WTC11 (cell line): ENCODE results near the gene SLC12A6. TPM values are rescaled to one million over a fixed set of nuclear protein-coding genes. Genes with fewer than 3 reads are reported as not detected.
"Not testable (repeated sequence)": the region's sequence is repeated elsewhere in the genome, so short reads cannot be mapped to it uniquely, and the experiment has no call there.

Experiments
- ATAC-seq: fragments of 200-7000 bp; cut with Tn5 transposase; 2 replicates; pipeline ENCODE4 v1.10.0; 2021; ENCODE audit warnings: mild to moderate bottlenecking, moderate library complexity
- CTCF ChIA-PET: fragments of 300-600 bp; sonication (Branson Sonifier 250); formaldehyde crosslinking; loops from one replicate; lab custom pipeline; 2021; ENCODE audit warnings: antibody characterized with exemption; lab: Charles Lee
- POLR2A ChIA-PET: fragments of 350-600 bp; sonication (Branson Sonifier 250); formaldehyde crosslinking; loops from one replicate; lab custom pipeline; 2021; ENCODE audit warnings: antibody characterized with exemption; lab: Charles Lee
- DNase-seq: peaks from one replicate; pipeline ENCODE4 v3.0.0; 2021; ENCODE audit warnings: low spot score
- H3K27ac Mint-ChIP-seq: 2 replicates; pipeline ENCODE4 v1.8.0; 2021; ENCODE audit warnings: mixed read lengths
- H3K27me3 Mint-ChIP-seq: 2 replicates; pipeline ENCODE4 v1.8.0; 2021; ENCODE audit warnings: low read depth, mild to moderate bottlenecking, moderate library complexity, mixed read lengths
- H3K36me3 Mint-ChIP-seq: 2 replicates; pipeline ENCODE4 v1.8.0; 2021; ENCODE audit warnings: mixed read lengths
- H3K4me1 Mint-ChIP-seq: 2 replicates; pipeline ENCODE4 v1.8.0; 2022; ENCODE audit warnings: mixed read lengths
- H3K4me3 Mint-ChIP-seq: 2 replicates; pipeline ENCODE4 v1.8.0; 2021; ENCODE audit warnings: mild to moderate bottlenecking, moderate library complexity, mixed read lengths
- H3K9me3 Mint-ChIP-seq: 2 replicates; pipeline ENCODE4 v1.8.0; 2021; ENCODE audit warnings: mixed read lengths
- AFF4 ChIP-seq: sonication (generic); formaldehyde crosslinking; IDR thresholded peaks from 2 replicates; pipeline ENCODE4 v1.8.1; 2023; ENCODE audit warnings: mild to moderate bottlenecking, missing genetic modification reagents, borderline replicate concordance
- ATF2 ChIP-seq: sonication (generic); formaldehyde crosslinking; IDR thresholded peaks from 2 replicates; pipeline ENCODE4 v1.8.1; 2022; ENCODE audit warnings: low read depth, missing genetic modification reagents, borderline replicate concordance
- GRHL2 ChIP-seq: fragments of 250-450 bp; sonication (Bioruptor Pico); IDR thresholded peaks from 2 replicates; pipeline ENCODE4 v1.8.0; 2022; ENCODE audit warnings: mild to moderate bottlenecking, moderate library complexity; ENCODE audit not compliant: insufficient replicate concordance, severe bottlenecking
- KAT7 ChIP-seq: sonication (generic); formaldehyde crosslinking; IDR thresholded peaks from 2 replicates; pipeline ENCODE4 v1.8.1; 2023; ENCODE audit warnings: missing genetic modification reagents, mild to moderate bottlenecking, borderline replicate concordance
- NR1H2 ChIP-seq: sonication (generic); formaldehyde crosslinking; IDR thresholded peaks from 2 replicates; pipeline ENCODE4 v1.9.0; 2021; ENCODE audit warnings: mild to moderate bottlenecking, moderate library complexity, missing genetic modification reagents
- NR2C2 ChIP-seq: sonication (generic); formaldehyde crosslinking; IDR thresholded peaks from 2 replicates; pipeline ENCODE4 v1.8.0; 2022; ENCODE audit warnings: mild to moderate bottlenecking, missing genetic modification reagents
- NR3C1 ChIP-seq: sonication (generic); formaldehyde crosslinking; conservative IDR thresholded peaks from 2 replicates; pipeline ENCODE4 v1.8.1; 2023; ENCODE audit warnings: low read depth, mild to moderate bottlenecking, missing genetic modification reagents
- RORB ChIP-seq: fragments of 250-450 bp; sonication (Bioruptor Pico); IDR thresholded peaks from 2 replicates; pipeline ENCODE4 v1.9.0; 2021; ENCODE audit warnings: mild to moderate bottlenecking
- SOX15 ChIP-seq: fragments of 250-450 bp; sonication (Bioruptor Pico); IDR thresholded peaks from 2 replicates; pipeline ENCODE4 v1.9.0; 2021; ENCODE audit warnings: mild to moderate bottlenecking
- ZNF121 ChIP-seq: sonication (generic); formaldehyde crosslinking; IDR thresholded peaks from 2 replicates; pipeline ENCODE4 v1.8.0; 2023; ENCODE audit warnings: missing genetic modification reagents
- ZNF138 ChIP-seq: sonication (generic); formaldehyde crosslinking; conservative IDR thresholded peaks from 2 replicates; pipeline ENCODE4 v1.8.1; 2022; ENCODE audit warnings: mild to moderate bottlenecking, moderate library complexity, missing genetic modification reagents
- ZNF263 ChIP-seq: sonication (generic); formaldehyde crosslinking; IDR thresholded peaks from 2 replicates; pipeline ENCODE4 v1.8.1; 2022; ENCODE audit warnings: low read depth, mild to moderate bottlenecking, moderate library complexity, missing genetic modification reagents
- ZNF423 ChIP-seq: fragments of 250-450 bp; sonication (Bioruptor Pico); IDR thresholded peaks from 2 replicates; pipeline ENCODE4 v2.1.2; 2022; ENCODE audit warnings: mild to moderate bottlenecking, moderate library complexity
- total RNA-seq: library from RNA; stranded (reverse); gene quantifications from 3 replicates; pipeline ENCODE4 v1.2.3, GENCODE V29; 2021
- TF ChIP-seq, protein P1 (sequence below): fragments of 250-450 bp; sonication (Bioruptor Pico); IDR thresholded peaks from 2 replicates; pipeline ENCODE4 v2.1.2; 2022; ENCODE audit warnings: mild to moderate bottlenecking, moderate library complexity
- TF ChIP-seq, protein P2 (sequence below): sonication (generic); formaldehyde crosslinking; IDR thresholded peaks from 2 replicates; pipeline ENCODE4 v1.8.1; 2022; ENCODE audit warnings: mild to moderate bottlenecking, missing genetic modification reagents, moderate library complexity, borderline replicate concordance
- TF ChIP-seq, protein P3 (sequence below): sonication (generic); formaldehyde crosslinking; IDR thresholded peaks from 2 replicates; pipeline ENCODE4 v1.8.0; 2022; ENCODE audit warnings: mild to moderate bottlenecking, missing genetic modification reagents

The SLC12A6 gene
- total RNA-seq, 1 experiment from 2014 or later, result 16.2 TPM

GRCh38 chr15:34193272-34193671 lies 144.3 kb downstream of the SLC12A6 start:
- H3K36me3 Mint-ChIP-seq, H3K4me1 Mint-ChIP-seq, H3K27ac Mint-ChIP-seq, H3K4me3 Mint-ChIP-seq, H3K9me3 Mint-ChIP-seq, H3K27me3 Mint-ChIP-seq: not testable (repeated sequence)
- ATAC-seq (peak; percentile 58; the same call in 1 of the 2 replicates), DNase-seq (peak; percentile 39)
- CTCF ChIA-PET, result interaction anchor here (0.6 to 1.8 kb wide), 9 partner anchors 9 to 163 kb away, joined by 3 to 18 read pairs (median 4); partner anchors contain the start of gene KATNBL1
- POLR2A ChIA-PET, result interaction anchor here (1.3 kb wide), 1 partner anchor 17 kb away, joined by 3 read pairs; the partner anchor contains the start of gene KATNBL1

DNA sequence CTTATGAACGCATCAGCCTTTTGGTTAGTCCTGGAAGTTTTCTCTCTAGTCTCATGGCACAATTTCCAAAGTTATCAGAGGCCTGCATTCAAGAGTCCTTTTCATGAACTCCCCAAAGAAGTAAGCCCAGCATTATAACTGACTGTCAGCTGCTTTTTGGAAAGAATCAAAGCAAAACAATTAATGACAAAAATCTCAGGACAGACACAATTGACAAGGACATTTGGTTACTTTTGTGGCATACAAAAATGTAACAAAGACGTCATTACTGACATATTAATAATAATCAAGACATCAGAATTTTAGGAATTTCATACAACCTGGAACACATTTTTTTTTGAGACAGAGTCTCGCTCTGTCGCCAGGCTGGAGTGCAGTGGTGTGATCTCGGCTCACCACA lies 148.9 kb downstream of the SLC12A6 start:
- H3K4me1 Mint-ChIP-seq, result no peaks in the 10 kb centered on the region
- ATAC-seq (no peak), DNase-seq (no peak)
- no peak for TF ChIP-seq ZNF263 (CRISPR knock-in tag)
- no peak for TF ChIP-seq NR3C1 (CRISPR knock-in tag)
- TF ChIP-seq ZNF138 (CRISPR knock-in tag), result no peak
- TF ChIP-seq AFF4 (CRISPR knock-in tag), result no peak
- TF ChIP-seq, protein P1, sequence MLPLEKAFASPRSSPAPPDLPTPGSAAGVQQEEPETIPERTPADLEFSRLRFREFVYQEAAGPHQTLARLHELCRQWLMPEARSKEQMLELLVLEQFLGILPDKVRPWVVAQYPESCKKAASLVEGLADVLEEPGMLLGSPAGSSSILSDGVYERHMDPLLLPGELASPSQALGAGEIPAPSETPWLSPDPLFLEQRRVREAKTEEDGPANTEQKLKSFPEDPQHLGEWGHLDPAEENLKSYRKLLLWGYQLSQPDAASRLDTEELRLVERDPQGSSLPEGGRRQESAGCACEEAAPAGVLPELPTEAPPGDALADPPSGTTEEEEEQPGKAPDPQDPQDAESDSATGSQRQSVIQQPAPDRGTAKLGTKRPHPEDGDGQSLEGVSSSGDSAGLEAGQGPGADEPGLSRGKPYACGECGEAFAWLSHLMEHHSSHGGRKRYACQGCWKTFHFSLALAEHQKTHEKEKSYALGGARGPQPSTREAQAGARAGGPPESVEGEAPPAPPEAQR, result no peak
- TF ChIP-seq, protein P2, sequence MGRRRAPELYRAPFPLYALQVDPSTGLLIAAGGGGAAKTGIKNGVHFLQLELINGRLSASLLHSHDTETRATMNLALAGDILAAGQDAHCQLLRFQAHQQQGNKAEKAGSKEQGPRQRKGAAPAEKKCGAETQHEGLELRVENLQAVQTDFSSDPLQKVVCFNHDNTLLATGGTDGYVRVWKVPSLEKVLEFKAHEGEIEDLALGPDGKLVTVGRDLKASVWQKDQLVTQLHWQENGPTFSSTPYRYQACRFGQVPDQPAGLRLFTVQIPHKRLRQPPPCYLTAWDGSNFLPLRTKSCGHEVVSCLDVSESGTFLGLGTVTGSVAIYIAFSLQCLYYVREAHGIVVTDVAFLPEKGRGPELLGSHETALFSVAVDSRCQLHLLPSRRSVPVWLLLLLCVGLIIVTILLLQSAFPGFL (CRISPR knock-in tag), result no peak
- no peak for TF ChIP-seq RORB (CRISPR knock-in tag)
- TF ChIP-seq GRHL2 (CRISPR knock-in tag), result no peak
- no peak for TF ChIP-seq ATF2
- TF ChIP-seq, protein P3, sequence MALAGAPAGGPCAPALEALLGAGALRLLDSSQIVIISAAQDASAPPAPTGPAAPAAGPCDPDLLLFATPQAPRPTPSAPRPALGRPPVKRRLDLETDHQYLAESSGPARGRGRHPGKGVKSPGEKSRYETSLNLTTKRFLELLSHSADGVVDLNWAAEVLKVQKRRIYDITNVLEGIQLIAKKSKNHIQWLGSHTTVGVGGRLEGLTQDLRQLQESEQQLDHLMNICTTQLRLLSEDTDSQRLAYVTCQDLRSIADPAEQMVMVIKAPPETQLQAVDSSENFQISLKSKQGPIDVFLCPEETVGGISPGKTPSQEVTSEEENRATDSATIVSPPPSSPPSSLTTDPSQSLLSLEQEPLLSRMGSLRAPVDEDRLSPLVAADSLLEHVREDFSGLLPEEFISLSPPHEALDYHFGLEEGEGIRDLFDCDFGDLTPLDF, result no peak
- no peak for TF ChIP-seq ZNF423
- TF ChIP-seq SOX15 (CRISPR knock-in tag), result no peak
- no peak for TF ChIP-seq ZNF121 (CRISPR knock-in tag)
- no peak for TF ChIP-seq NR1H2 (CRISPR knock-in tag)
- TF ChIP-seq NR2C2 (CRISPR knock-in tag), result no peak
- TF ChIP-seq KAT7 (CRISPR knock-in tag), result no peak
- ChIA-PET CTCF (no interaction called here), POLR2A (no interaction called here)
- no peak overlapping the region for H3K27ac Mint-ChIP-seq
- H3K27me3 Mint-ChIP-seq, result no peaks in the 10 kb centered on the region
- no peak overlapping the region for H3K4me3 Mint-ChIP-seq
- peaks cover 24% of the 10 kb centered on the region for H3K9me3 Mint-ChIP-seq
- H3K36me3 Mint-ChIP-seq, result peaks cover 27% of the 10 kb centered on the region
